MM.1S (cell line): ENCODE data around the gene MIGA2.
"Not testable (repeated sequence)": the region's sequence is repeated elsewhere in the genome, so short reads cannot be mapped to it uniquely, and the experiment has no call there.

ENCODE experiments used
- DNase-seq: peaks from one replicate; pipeline ENCODE4 v3.0.0-alpha.2; 2015
- H2AFZ ChIP-seq: fragments of 300-600 bp; sonication (generic); 2 replicates; pipeline ENCODE4 v1.6.0; 2016; ENCODE audit warnings: antibody characterized with exemption, low read length
- H3F3A ChIP-seq: fragments of 300-600 bp; sonication (generic); 2 replicates; pipeline ENCODE4 v1.6.1; 2016; ENCODE audit warnings: mild to moderate bottlenecking, antibody characterized with exemption, low read length, moderate library complexity, mixed read lengths; ENCODE audit not compliant: insufficient read depth
- H3K27ac ChIP-seq: fragments of 300-600 bp; sonication (generic); 2 replicates; pipeline ENCODE4 v1.5.1; 2016; ENCODE audit warnings: mild to moderate bottlenecking, low read length
- H3K27me3 ChIP-seq: fragments of 300-600 bp; sonication (generic); replicated peaks from 2 replicates; pipeline ENCODE4 v1.6.0; 2016; ENCODE audit warnings: low read length; ENCODE audit not compliant: insufficient read depth
- H3K36me3 ChIP-seq: fragments of 300-600 bp; sonication (generic); replicated peaks from 2 replicates; pipeline ENCODE4 v1.6.1; 2016; ENCODE audit warnings: mild to moderate bottlenecking, low read length, mixed read lengths; ENCODE audit not compliant: insufficient read depth
- H3K4me1 ChIP-seq: fragments of 300-600 bp; sonication (generic); 2 replicates; pipeline ENCODE4 v1.6.1; 2016; ENCODE audit warnings: low read length, mixed read lengths
- H3K4me2 ChIP-seq: fragments of 300-600 bp; sonication (generic); 2 replicates; pipeline ENCODE4 v1.6.0; 2016; ENCODE audit warnings: low read depth, low read length
- H3K4me3 ChIP-seq: fragments of 300-600 bp; sonication (generic); 2 replicates; pipeline ENCODE4 v1.5.1; 2016; ENCODE audit warnings: low read length, mixed read lengths
- H3K79me2 ChIP-seq: fragments of 300-600 bp; sonication (generic); 2 replicates; pipeline ENCODE4 v1.6.1; 2016; ENCODE audit warnings: mixed run types, low read length, mixed read lengths
- H3K9ac ChIP-seq: fragments of 300-600 bp; sonication (generic); 2 replicates; pipeline ENCODE4 v1.6.1; 2016; ENCODE audit warnings: low read length, mixed read lengths
- H3K9me2 ChIP-seq: fragments of 300-600 bp; sonication (generic); replicated peaks from 2 replicates; pipeline ENCODE4 v1.6.1; 2016; ENCODE audit warnings: mild to moderate bottlenecking, low read length, mixed read lengths; ENCODE audit not compliant: insufficient read depth
- H3K9me3 ChIP-seq: fragments of 300-600 bp; sonication (generic); replicated peaks from 2 replicates; pipeline ENCODE4 v1.6.1; 2016; ENCODE audit warnings: mild to moderate bottlenecking, low read length, mixed read lengths; ENCODE audit not compliant: insufficient read depth
- H4K20me1 ChIP-seq: fragments of 300-600 bp; sonication (generic); 2 replicates; pipeline ENCODE4 v1.6.1; 2016; ENCODE audit warnings: mild to moderate bottlenecking, low read length, moderate library complexity, mixed read lengths; ENCODE audit not compliant: insufficient read depth
- EZH2 ChIP-seq: fragments of 300-600 bp; sonication (generic); optimal IDR thresholded peaks from 2 replicates; pipeline ENCODE3; 2017; ENCODE audit warnings: low read depth, mild to moderate bottlenecking, antibody characterized with exemption, low read length, mixed read lengths
- EZH2phosphoT487 ChIP-seq: fragments of 300-600 bp; sonication (generic); IDR thresholded peaks from 2 replicates; pipeline ENCODE4 v1.6.1; 2018; ENCODE audit warnings: antibody characterized with exemption, low read length
- TF ChIP-seq, protein P1 (sequence below): fragments of 300-600 bp; sonication (generic); IDR thresholded peaks from 2 replicates; pipeline ENCODE4 v1.5.1; 2016; ENCODE audit warnings: antibody characterized with exemption, low read length, mixed read lengths

Gene MIGA2

DNA sequence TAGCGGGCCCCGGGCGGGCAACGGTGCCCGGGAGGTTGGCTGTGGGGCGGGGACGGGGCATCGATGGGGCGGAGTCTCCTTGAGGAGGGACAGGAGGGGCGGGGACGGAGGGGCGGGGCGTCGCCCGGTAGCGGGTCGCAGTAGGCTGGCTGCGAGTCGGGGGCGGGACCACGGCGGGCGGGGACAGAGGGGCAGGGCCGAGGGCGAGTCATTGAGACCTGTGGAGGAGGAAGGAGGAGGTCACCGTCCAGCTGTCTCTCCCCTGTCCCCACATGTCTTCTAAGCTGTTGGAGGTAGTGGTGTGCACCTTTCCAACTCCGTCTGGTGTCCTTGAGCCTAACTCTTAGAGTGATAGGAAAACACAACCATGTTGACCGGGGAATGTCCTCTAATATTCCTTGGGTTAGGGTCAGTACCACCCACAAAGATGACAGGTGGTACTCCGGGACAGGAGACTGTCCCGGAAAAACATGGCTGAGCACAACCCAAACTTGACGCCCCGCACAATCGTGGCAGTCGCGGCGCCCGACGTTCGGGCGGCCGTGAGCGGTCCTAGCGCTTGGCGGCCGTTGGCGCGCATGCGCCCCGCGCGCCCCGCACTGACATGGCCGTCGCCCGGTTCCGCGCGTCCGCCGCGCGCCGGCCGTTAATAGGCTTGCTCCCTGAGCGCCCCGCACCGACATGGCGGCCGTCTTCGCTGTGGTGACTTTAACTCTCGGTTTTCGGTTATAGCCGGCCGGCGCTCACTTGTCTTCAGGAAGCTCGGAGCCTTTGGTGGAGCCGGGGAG, 74.5 kb downstream of the MIGA2 start, which contains the start of the genes CRAT and PTPA:
TSS of gene CRAT (minus strand) at position 54 of the 788 bp plus-strand sequence. CDS start 284 bp downstream, outside the sequence.
TSS of gene PTPA (plus strand) at position 676 of the 788 bp plus-strand sequence. CDS start 186 bp downstream, outside the sequence.
- peak within 1 kb of the TSS; percentile 99 for H2AFZ ChIP-seq
- H3F3A ChIP-seq = no peaks in the 10 kb centered on the region
- H3K9me3 ChIP-seq = no peaks in the 10 kb centered on the region
- H3K79me2 ChIP-seq = peaks cover 46% of the 10 kb centered on the region
- no peaks in the 10 kb centered on the region for H4K20me1 ChIP-seq
- peak within 1 kb of the TSS; percentile 79 for H3K4me3 ChIP-seq
- H3K4me1 ChIP-seq = no peaks in the 10 kb centered on the region
- H3K36me3 ChIP-seq = no peaks in the 10 kb centered on the region
- no peaks in the 10 kb centered on the region for H3K9me2 ChIP-seq
- peaks cover 16% of the 10 kb centered on the region for H3K27me3 ChIP-seq
- DNase-seq = peak; percentile 94
- H3K4me2 ChIP-seq = peak within 1 kb of the TSS; percentile 93
- peak within 1 kb of the TSS; percentile 81 for H3K27ac ChIP-seq
- H3K9ac ChIP-seq = peak within 1 kb of the TSS; percentile 75
- no peak for TF ChIP-seq EZH2
- no peak for TF ChIP-seq EZH2phosphoT487
- TF ChIP-seq, protein P1, sequence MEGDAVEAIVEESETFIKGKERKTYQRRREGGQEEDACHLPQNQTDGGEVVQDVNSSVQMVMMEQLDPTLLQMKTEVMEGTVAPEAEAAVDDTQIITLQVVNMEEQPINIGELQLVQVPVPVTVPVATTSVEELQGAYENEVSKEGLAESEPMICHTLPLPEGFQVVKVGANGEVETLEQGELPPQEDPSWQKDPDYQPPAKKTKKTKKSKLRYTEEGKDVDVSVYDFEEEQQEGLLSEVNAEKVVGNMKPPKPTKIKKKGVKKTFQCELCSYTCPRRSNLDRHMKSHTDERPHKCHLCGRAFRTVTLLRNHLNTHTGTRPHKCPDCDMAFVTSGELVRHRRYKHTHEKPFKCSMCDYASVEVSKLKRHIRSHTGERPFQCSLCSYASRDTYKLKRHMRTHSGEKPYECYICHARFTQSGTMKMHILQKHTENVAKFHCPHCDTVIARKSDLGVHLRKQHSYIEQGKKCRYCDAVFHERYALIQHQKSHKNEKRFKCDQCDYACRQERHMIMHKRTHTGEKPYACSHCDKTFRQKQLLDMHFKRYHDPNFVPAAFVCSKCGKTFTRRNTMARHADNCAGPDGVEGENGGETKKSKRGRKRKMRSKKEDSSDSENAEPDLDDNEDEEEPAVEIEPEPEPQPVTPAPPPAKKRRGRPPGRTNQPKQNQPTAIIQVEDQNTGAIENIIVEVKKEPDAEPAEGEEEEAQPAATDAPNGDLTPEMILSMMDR = no peak

DNA sequence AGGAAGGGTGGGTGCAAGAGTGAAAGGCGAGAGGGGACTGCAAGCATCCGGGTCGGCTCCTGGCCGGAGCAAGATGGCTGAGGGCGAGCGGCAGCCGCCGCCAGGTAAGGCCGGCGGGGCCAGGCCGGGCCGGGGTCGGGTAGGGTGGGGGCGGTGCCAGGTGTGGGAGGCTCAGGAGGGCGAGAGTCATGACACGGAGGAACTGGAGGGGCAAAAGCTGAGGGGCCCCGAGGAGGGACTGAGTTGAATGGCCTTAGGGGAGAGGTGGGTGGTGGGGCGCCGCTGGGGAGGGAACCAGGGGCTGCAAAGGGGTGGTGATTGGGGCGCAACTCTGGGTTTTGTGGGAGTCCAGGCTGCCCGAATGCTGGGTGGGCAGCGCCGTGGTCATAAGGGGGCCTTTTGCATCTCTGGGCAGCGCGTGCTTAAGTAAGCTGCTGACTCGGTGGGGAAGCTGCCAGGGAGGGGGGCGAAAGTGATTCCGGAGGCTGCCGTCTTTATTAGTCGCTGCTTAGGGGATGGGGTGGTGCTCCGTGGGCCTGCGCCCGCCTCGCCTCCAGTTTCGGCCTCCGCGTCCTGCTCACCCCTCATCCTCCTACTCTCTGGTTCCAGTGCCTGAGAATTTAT, 75.2 kb downstream of the MIGA2 start:
- peaks cover 9% of the 10 kb centered on the region; the same call in 1 of the 2 replicates for H3K27me3 ChIP-seq
- TF ChIP-seq, protein P1 = no peak
- no peak for TF ChIP-seq EZH2
- no peak for TF ChIP-seq EZH2phosphoT487
- no peaks in the 10 kb centered on the region for H3K4me1 ChIP-seq
- H3K9ac ChIP-seq = peak overlapping the region; percentile 75
- H3K27ac ChIP-seq = peak overlapping the region; percentile 81; the same call in 1 of the 2 replicates
- no peaks in the 10 kb centered on the region for H3F3A ChIP-seq
- no peaks in the 10 kb centered on the region for H3K9me3 ChIP-seq
- peak overlapping the region; percentile 62 for H3K4me2 ChIP-seq
- peak overlapping the region; percentile 79 for H3K4me3 ChIP-seq
- H3K79me2 ChIP-seq = peaks cover 51% of the 10 kb centered on the region
- peak; percentile 35 for DNase-seq
- H4K20me1 ChIP-seq = no peaks in the 10 kb centered on the region
- no peaks in the 10 kb centered on the region for H3K9me2 ChIP-seq
- H3K36me3 ChIP-seq = no peaks in the 10 kb centered on the region
- H2AFZ ChIP-seq = peak overlapping the region; percentile 88

DNA sequence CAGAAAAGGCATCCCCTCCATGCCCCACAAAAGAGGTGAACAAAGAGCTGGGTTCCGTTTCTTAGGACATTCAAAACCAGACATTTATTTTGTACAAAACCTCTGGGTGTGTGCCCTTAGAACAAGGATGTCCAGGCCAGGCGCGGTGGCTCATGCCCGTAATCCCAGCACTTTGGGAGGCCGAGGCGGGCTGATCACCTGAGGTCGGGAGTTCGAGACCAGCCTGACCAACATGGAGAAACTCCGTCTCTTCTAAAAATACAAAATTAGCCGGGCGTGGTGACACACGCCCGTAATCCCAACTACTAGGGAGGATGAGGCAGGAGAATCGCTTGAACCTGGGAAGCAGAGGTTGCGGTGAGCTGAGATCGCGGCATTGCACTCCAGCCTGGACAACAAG, 76.1 kb downstream of the MIGA2 start:
- Histone ChIP-seq H3K79me2 (peaks cover 60% of the 10 kb centered on the region), H3K4me3 (peak overlapping the region; percentile 79), H3K4me2 (peak overlapping the region; percentile 62)
- not testable (repeated sequence) for H4K20me1 ChIP-seq, H3K9me3 ChIP-seq, H3K27ac ChIP-seq, H2AFZ ChIP-seq, H3K36me3 ChIP-seq, H3K9ac ChIP-seq, H3K9me2 ChIP-seq, H3F3A ChIP-seq, DNase-seq, H3K4me1 ChIP-seq, H3K27me3 ChIP-seq
